ENCODE data around the gene MIGA1.
A peak's percentile ranks its signal among the peaks of the same experiment; 100 is the strongest.

MIGA1 gene

DNA sequence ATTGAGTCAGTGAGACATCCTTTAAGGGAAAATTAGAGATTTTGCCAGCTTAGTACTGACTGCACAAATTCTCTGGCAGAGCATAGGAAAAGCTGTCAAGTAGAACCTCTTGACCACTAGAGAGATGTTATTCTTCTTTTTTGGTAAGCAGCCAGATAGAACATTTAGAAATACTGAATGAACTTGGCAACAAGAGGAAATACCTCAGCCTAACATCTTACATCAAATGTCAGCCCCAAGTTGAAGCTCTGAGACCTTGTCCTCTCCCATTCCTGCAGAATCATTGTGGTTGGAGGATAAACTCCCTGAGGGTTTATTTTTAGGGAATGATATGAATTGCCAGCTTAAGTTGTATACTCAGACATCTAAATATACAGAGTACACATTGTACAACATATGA, 53.5 kb downstream of the MIGA1 start:
- no peak overlapping the region for H3K4me3 ChIP-seq (ENCODE audit: low read length)
- DNase-seq (ENCODE audit: low read depth): peak; percentile 98
- TF ChIP-seq, protein P1, sequence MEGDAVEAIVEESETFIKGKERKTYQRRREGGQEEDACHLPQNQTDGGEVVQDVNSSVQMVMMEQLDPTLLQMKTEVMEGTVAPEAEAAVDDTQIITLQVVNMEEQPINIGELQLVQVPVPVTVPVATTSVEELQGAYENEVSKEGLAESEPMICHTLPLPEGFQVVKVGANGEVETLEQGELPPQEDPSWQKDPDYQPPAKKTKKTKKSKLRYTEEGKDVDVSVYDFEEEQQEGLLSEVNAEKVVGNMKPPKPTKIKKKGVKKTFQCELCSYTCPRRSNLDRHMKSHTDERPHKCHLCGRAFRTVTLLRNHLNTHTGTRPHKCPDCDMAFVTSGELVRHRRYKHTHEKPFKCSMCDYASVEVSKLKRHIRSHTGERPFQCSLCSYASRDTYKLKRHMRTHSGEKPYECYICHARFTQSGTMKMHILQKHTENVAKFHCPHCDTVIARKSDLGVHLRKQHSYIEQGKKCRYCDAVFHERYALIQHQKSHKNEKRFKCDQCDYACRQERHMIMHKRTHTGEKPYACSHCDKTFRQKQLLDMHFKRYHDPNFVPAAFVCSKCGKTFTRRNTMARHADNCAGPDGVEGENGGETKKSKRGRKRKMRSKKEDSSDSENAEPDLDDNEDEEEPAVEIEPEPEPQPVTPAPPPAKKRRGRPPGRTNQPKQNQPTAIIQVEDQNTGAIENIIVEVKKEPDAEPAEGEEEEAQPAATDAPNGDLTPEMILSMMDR (conservative IDR thresholded peaks at IDR 0.05; ENCODE audit: low read length): no peak

DNA sequence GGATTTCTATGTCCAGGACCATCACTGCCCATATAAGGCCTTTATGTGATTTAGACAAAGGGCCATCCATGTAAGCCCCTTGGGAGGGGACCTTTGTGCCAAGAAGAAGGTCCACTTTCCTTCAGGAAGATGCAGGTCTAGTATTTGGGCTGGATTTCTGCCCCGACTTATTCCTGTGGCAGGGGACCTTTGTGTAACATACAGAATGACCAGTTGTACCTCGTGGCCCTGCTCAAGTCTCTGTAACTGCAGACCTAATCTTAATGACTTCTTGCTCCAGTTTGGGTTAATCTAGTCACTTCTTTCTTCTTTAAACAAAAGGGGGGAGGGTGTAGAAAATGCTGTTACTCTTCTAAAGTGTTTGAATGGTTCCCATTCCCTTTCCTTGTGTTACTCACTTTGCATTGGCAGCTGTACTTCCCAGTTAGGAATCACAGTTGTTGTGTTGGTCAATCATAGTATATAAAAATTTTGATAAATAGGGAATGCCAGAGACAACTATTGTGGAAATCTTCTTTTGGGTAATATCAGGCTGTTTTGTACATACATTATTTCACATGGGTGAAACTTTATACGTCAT, 54.2 kb downstream of the MIGA1 start:
- no peak overlapping the region for H3K4me3 ChIP-seq (ENCODE audit: low read length)
- DNase-seq (ENCODE audit: low read depth): no peak
- TF ChIP-seq, protein P1 (conservative IDR thresholded peaks at IDR 0.05; ENCODE audit: low read length): no peak

DNA sequence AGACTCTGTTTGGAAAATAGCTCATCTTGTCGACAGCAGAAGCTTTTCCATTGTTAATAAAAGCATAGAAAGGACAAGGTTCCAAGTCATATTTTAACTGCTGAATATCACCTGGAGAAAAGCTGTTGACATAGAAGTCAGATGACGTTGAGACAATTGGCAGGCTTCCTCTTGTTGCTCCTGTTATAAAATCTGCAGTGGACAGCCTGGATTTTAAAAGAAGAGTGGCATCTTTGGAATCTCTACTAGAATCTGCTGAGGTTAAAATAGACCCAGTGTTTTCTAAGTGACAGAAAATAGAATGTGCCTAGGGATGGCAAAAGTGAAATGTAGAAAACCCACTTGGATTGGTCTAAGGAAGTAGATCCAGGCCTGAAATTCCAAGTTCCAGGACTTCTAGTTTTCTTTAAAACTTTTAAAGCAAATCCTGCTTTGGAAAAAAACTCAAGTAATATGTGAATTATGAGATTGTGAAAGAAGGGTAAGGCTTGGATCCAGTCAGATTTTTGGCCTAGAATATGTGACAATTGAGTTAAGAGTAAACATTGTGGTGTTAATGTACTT, 55.4 kb downstream of the MIGA1 start:
- no peak overlapping the region for H3K4me3 ChIP-seq (ENCODE audit: low read length)
- DNase-seq (ENCODE audit: low read depth): peak; percentile 78
- TF ChIP-seq, protein P1 (conservative IDR thresholded peaks at IDR 0.05; ENCODE audit: low read length): no peak

DNA sequence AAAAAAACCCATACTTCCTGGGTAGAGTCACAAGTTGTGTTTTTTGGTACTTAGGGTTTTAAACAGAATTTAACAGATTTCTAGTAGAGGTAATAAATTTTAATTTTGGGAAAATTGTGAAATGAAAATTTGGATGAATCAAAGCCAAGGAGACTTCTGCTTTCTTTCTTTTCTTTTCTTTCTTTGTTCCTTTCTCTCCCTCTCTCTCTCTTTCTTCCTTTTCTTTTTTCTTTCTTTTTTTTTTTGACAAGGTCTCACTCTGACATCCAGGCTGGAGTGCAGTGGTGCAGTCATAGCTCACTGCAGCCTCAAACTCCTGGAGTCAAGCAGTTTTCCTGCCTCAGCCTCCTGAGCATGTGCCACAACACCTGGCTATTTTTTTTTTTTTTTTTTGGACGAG, 62.1 kb downstream of the MIGA1 start:
- no peak for DNase-seq (ENCODE audit: low read depth)
- TF ChIP-seq, protein P1 (conservative IDR thresholded peaks at IDR 0.05; ENCODE audit: low read length): no peak
- no peak overlapping the region for H3K4me3 ChIP-seq (ENCODE audit: low read length)

DNA sequence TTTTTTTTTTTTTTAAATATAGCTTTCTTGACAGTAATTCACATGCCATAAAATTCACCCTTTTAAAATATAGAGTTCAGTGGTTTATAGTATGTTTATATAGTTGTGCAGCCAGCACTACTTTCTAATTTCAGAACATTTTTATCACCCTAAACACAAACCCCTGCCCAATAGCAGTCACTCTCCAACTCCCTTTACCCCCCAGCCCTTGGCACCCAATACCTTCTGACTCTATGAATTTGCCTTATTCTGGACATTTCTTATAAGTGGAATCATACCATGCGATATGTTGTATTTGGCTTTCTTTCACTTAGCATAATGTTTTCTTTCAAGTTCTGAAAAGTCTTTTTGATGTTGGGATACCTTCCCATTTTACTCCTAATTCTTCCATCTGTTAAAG, 66.5 kb downstream of the MIGA1 start:
- DNase-seq (ENCODE audit: low read depth): no peak
- H3K4me3 ChIP-seq (ENCODE audit: low read length): no peak overlapping the region
- TF ChIP-seq, protein P1 (conservative IDR thresholded peaks at IDR 0.05; ENCODE audit: low read length): no peak

DNA sequence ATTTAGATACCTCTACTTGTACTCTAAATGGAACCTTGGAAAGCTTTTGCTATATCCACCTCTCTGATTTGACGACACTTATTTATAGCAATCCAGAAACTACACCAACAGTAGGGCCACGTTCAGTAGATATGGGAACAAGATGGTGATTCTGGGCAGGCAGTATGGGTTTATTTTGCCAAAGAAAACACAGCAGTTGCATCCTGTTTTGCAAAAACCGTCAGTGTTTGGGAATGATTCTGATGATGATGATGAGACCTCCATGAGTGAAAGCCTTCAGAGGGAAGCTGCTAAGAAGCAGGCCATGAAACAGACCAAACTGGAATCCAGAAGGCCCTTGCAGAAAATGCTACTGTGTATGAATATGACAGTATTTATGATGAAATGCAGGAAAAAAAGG, 67.5 kb downstream of the MIGA1 start:
- H3K4me3 ChIP-seq (ENCODE audit: low read length): no peak overlapping the region
- DNase-seq (ENCODE audit: low read depth): no peak
- TF ChIP-seq, protein P1 (conservative IDR thresholded peaks at IDR 0.05; ENCODE audit: low read length): no peak

DNA sequence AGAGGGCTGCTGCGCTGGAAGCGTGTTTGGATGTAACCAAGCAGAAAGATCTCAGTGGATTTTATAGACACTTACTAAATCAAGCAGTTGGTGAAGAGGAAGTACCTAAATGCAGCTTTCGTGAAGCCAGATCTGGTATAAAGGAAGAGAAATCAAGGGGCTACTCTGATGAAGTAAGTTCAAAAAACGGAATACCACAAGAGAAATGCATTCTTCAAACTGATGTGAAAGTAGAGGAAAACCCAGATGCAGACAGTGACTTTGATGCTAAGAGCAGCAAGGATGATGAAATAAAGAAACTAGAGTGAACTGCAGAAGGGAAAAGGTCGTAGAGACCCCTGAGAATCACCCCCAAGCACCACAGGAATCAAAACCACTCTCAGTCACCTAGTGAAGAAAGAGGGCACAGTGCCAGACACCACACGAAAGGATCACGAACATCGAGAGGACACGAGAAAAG, 68.2 kb downstream of the MIGA1 start:
- TF ChIP-seq, protein P1 (conservative IDR thresholded peaks at IDR 0.05; ENCODE audit: low read length): no peak
- no peak overlapping the region for H3K4me3 ChIP-seq (ENCODE audit: low read length)
- DNase-seq (ENCODE audit: low read depth): no peak
